Measurements from ENCODE around the gene APOB. TPM values are rescaled to one million over a fixed set of nuclear protein-coding genes. Genes with fewer than 3 reads are reported as not detected.

Gene APOB
- total and polyA plus RNA-seq, 2 of the 13 experiments (the other 11 are each of a cell fraction or from before 2014, with no cell fraction given), result 1,569 to 2,515 TPM

- TF ChIP-seq ARID4A (CRISPR knock-in tag; IDR thresholded peaks at IDR 0.05; ENCODE audit: borderline replicate concordance) (peak; percentile 63; the same call in 1 of the 2 replicates), AGO2 (optimal IDR thresholded peaks at IDR 0.05; ENCODE audit: low read depth, low read length) (no peak), ZNF709 (CRISPR knock-in tag; IDR thresholded peaks at IDR 0.05) (no peak), MED1 (CRISPR knock-in tag; IDR thresholded peaks at IDR 0.05) (peak; percentile 100), HNF1A (IDR thresholded peaks at IDR 0.05; ENCODE audit: low read depth) (peak; percentile 90), HNF1A (CRISPR knock-in tag; IDR thresholded peaks at IDR 0.05; ENCODE audit: borderline replicate concordance) (peak; percentile 96), ZNF431 (CRISPR knock-in tag; IDR thresholded peaks at IDR 0.05; ENCODE audit: borderline replicate concordance, low read depth) (peak; percentile 87; the same call in 1 of the 2 replicates), FOXA1 (IDR thresholded peaks at IDR 0.05) (peak; percentile 88), FOXA1 (CRISPR knock-in tag; IDR thresholded peaks at IDR 0.05) (peak; percentile 100), BRD4 (CRISPR knock-in tag; IDR thresholded peaks at IDR 0.05) (peak; percentile 86), SSRP1 (CRISPR knock-in tag; IDR thresholded peaks at IDR 0.05) (peak; percentile 84; the same call in 1 of the 2 replicates), TCF12 (IDR thresholded peaks at IDR 0.05) (no peak), TCF12 (CRISPR knock-in tag; IDR thresholded peaks at IDR 0.05) (peak; percentile 98)
- TF ChIP-seq, protein P1, sequence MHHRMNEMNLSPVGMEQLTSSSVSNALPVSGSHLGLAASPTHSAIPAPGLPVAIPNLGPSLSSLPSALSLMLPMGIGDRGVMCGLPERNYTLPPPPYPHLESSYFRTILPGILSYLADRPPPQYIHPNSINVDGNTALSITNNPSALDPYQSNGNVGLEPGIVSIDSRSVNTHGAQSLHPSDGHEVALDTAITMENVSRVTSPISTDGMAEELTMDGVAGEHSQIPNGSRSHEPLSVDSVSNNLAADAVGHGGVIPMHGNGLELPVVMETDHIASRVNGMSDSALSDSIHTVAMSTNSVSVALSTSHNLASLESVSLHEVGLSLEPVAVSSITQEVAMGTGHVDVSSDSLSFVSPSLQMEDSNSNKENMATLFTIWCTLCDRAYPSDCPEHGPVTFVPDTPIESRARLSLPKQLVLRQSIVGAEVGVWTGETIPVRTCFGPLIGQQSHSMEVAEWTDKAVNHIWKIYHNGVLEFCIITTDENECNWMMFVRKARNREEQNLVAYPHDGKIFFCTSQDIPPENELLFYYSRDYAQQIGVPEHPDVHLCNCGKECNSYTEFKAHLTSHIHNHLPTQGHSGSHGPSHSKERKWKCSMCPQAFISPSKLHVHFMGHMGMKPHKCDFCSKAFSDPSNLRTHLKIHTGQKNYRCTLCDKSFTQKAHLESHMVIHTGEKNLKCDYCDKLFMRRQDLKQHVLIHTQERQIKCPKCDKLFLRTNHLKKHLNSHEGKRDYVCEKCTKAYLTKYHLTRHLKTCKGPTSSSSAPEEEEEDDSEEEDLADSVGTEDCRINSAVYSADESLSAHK (CRISPR knock-in tag; IDR thresholded peaks at IDR 0.05; ENCODE audit: borderline replicate concordance), result no peak; the same call in 1 of the 2 replicates
- TF ChIP-seq, protein P2, sequence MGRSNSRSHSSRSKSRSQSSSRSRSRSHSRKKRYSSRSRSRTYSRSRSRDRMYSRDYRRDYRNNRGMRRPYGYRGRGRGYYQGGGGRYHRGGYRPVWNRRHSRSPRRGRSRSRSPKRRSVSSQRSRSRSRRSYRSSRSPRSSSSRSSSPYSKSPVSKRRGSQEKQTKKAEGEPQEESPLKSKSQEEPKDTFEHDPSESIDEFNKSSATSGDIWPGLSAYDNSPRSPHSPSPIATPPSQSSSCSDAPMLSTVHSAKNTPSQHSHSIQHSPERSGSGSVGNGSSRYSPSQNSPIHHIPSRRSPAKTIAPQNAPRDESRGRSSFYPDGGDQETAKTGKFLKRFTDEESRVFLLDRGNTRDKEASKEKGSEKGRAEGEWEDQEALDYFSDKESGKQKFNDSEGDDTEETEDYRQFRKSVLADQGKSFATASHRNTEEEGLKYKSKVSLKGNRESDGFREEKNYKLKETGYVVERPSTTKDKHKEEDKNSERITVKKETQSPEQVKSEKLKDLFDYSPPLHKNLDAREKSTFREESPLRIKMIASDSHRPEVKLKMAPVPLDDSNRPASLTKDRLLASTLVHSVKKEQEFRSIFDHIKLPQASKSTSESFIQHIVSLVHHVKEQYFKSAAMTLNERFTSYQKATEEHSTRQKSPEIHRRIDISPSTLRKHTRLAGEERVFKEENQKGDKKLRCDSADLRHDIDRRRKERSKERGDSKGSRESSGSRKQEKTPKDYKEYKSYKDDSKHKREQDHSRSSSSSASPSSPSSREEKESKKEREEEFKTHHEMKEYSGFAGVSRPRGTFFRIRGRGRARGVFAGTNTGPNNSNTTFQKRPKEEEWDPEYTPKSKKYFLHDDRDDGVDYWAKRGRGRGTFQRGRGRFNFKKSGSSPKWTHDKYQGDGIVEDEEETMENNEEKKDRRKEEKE (IDR thresholded peaks at IDR 0.05), result no peak
These were observed 12.3 kb upstream of the APOB start (continued) for GRCh38 chr2:21055879-21056790.

Data from HepG2 (cell line).